Measurements from ENCODE around the gene HRH1. TPM values are rescaled to one million over a fixed set of nuclear protein-coding genes. Genes with fewer than 3 reads are reported as not detected.
"Not testable (repeated sequence)": the region's sequence is repeated elsewhere in the genome, so short reads cannot be mapped to it uniquely, and the experiment has no call there.

The HRH1 gene
- polyA plus RNA-seq, 1 donor = 1.4 TPM

DNA sequence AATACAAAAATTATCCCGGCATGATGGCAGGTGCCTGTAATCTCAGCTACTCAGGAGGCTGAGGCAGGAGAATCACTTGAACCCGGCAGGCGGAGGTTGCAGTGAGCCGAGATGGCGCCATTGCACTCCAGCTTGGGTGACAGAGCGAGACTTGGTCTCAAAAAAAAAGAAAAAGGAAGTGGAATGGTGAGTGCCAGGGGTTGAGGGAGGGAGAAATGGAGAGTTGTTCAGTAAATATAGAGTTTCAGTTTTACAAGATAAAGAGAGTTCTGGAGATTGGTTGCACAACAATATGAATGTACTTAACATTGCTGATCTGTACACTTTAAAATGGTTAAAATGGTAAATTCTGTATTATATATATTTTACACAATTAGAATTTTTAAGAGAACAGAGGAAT is 63.1 kb downstream of the HRH1 start:
- not testable (repeated sequence) for DNase-seq
- WGBS (ENCODE audit: insufficient coverage, low lambda C conversion rate) = 90% methylated on average over 2 of the region's 6 CpGs

DNA sequence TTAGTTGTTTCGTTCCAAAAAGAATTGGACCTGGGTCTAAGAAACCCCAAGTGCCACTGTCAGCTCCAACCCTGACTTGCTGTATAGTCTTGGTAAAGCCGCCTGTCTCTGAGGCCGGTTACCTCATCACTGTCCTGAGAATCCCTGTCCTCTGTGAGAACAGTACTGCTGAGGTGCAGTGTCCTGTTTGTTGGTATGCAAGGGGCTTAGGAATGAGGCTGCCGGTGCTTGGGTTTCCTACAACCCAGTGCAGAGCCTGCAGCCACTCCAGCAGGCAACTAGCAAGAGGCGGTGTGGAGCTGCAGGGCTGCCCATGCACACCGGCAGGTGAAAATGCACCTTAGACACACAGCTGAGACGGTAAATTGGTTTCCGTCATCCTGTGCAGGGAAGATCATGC is 65.9 kb downstream of the HRH1 start:
- no CpG with 5 or more reads among the region's 8 CpGs for WGBS (ENCODE audit: insufficient coverage, low lambda C conversion rate)
- no peaks in the 10 kb centered on the region for H3K9me3 ChIP-seq (ENCODE audit: control insufficient read depth, low read depth, low read length)
- no peaks in the 10 kb centered on the region for H3K36me3 ChIP-seq (ENCODE audit: control insufficient read depth, insufficient read depth, low read length)
- H3K4me1 ChIP-seq (ENCODE audit: control insufficient read depth, insufficient read depth, low read length) = no peaks in the 10 kb centered on the region
- DNase-seq = no peak
- H3K4me3 ChIP-seq (ENCODE audit: low read length) = no peak overlapping the region
- no peak overlapping the region for H3K27ac ChIP-seq (ENCODE audit: low read length)
- H3K27me3 ChIP-seq (ENCODE audit: control insufficient read depth, insufficient read depth, low read length) = no peaks in the 10 kb centered on the region

More for the DNA sequence above, 63.1 kb downstream of the HRH1 start:
- not testable (repeated sequence) for H3K27me3 ChIP-seq (ENCODE audit: control insufficient read depth, insufficient read depth, low read length); H3K27ac ChIP-seq (ENCODE audit: low read length); H3K36me3 ChIP-seq (ENCODE audit: control insufficient read depth, insufficient read depth, low read length); H3K9me3 ChIP-seq (ENCODE audit: control insufficient read depth, low read depth, low read length); H3K4me1 ChIP-seq (ENCODE audit: control insufficient read depth, insufficient read depth, low read length); H3K4me3 ChIP-seq (ENCODE audit: low read length)

DNA sequence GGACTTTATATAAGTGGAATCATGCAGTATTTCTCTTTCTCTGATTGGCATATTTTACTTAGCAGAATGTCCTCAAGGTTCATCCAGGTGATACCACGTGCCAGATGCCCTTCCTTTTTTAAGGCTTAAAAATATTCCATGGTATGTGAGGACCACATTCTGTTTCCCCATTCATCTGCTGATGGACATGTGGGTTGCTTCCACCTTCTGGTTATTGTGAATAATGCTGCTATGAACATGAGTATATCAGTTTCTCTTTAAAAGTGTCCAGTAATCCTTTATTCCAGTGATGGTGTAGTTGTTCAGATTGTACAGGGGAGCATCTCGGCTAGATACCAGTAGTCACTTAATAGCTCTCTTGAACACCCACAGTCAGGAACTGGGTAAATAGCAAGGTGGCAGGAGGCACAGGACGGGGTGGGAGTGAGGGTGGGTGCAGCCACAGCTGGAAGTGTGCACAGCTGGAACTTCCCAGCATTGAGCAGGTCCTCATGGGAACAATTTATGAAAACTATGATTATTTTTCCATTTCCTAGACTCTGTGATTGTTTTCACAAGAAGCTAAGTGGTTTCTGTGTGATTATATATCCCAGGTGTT is 67.6 kb downstream of the HRH1 start:
- H3K27ac ChIP-seq (ENCODE audit: low read length) = no peak overlapping the region
- no peaks in the 10 kb centered on the region for H3K4me1 ChIP-seq (ENCODE audit: control insufficient read depth, insufficient read depth, low read length)
- no peaks in the 10 kb centered on the region for H3K9me3 ChIP-seq (ENCODE audit: control insufficient read depth, low read depth, low read length)
- no peak for DNase-seq
- H3K4me3 ChIP-seq (ENCODE audit: low read length) = no peak overlapping the region
- H3K27me3 ChIP-seq (ENCODE audit: control insufficient read depth, insufficient read depth, low read length) = no peaks in the 10 kb centered on the region
- no CpG with 5 or more reads among the region's 3 CpGs for WGBS (ENCODE audit: insufficient coverage, low lambda C conversion rate)
- H3K36me3 ChIP-seq (ENCODE audit: control insufficient read depth, insufficient read depth, low read length) = no peaks in the 10 kb centered on the region

DNA sequence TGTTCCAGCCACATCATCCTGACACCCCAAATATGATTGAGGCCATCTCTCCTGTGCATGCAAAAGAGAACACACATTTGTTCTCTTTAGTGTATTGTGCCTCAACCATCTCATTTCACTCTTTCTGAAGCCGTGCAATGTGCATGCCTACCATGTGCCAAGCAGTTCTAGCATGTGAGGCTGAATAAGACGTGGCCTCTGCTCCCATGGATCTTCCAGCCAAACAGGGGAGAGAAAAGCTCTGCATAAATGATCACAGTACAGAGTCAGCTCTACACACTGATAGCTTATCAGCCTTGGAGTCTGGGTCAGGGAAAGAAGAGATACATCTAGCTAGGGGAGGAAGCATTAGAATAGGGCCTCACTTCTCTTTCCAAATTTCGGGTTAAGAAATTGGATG is 69.7 kb downstream of the HRH1 start:
- H3K4me1 ChIP-seq (ENCODE audit: control insufficient read depth, insufficient read depth, low read length) = no peaks in the 10 kb centered on the region
- no peak for DNase-seq
- H3K27me3 ChIP-seq (ENCODE audit: control insufficient read depth, insufficient read depth, low read length) = no peaks in the 10 kb centered on the region
- no CpG with 5 or more reads among the region's 3 CpGs for WGBS (ENCODE audit: insufficient coverage, low lambda C conversion rate)
- H3K36me3 ChIP-seq (ENCODE audit: control insufficient read depth, insufficient read depth, low read length) = no peaks in the 10 kb centered on the region
- no peaks in the 10 kb centered on the region for H3K9me3 ChIP-seq (ENCODE audit: control insufficient read depth, low read depth, low read length)
- H3K27ac ChIP-seq (ENCODE audit: low read length) = no peak overlapping the region
- no peak overlapping the region for H3K4me3 ChIP-seq (ENCODE audit: low read length)

- no peak overlapping the region for H3K4me3 ChIP-seq (ENCODE audit: low read length)
- no peaks in the 10 kb centered on the region for H3K4me1 ChIP-seq (ENCODE audit: control insufficient read depth, insufficient read depth, low read length)
- H3K9me3 ChIP-seq (ENCODE audit: control insufficient read depth, low read depth, low read length) = no peaks in the 10 kb centered on the region
- no peak overlapping the region for H3K27ac ChIP-seq (ENCODE audit: low read length)
- no peak for DNase-seq
- H3K27me3 ChIP-seq (ENCODE audit: control insufficient read depth, insufficient read depth, low read length) = no peaks in the 10 kb centered on the region
- no CpG with 5 or more reads among the region's 3 CpGs for WGBS (ENCODE audit: insufficient coverage, low lambda C conversion rate)
- no peaks in the 10 kb centered on the region for H3K36me3 ChIP-seq (ENCODE audit: control insufficient read depth, insufficient read depth, low read length)
Measured at GRCh38 chr3:11224870-11225229, 70.6 kb downstream of the HRH1 start.

DNA sequence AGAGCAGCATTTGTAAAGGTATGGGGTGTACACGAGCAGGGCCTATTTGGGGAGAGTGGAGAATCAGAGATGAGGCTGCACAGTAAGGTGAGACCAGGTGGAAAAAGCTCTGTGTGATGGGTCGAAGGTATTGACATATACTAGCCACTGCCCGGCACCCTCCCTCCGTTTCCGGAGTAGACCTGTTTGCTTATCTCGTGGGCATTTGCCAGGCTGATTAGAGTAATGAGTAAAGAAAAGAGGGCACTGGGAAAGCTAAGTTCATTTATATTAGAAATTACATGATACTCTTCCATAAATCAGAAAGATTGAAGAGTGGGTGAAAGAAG is 71.7 kb downstream of the HRH1 start:
- peak overlapping the region; percentile 42 for H3K27ac ChIP-seq (ENCODE audit: low read length)
- 80% methylated on average over 3 of the region's 6 CpGs for WGBS (ENCODE audit: insufficient coverage, low lambda C conversion rate)
- no peaks in the 10 kb centered on the region for H3K27me3 ChIP-seq (ENCODE audit: control insufficient read depth, insufficient read depth, low read length)
- H3K4me3 ChIP-seq (ENCODE audit: low read length) = no peak overlapping the region
- no peak for DNase-seq
- no peaks in the 10 kb centered on the region for H3K9me3 ChIP-seq (ENCODE audit: control insufficient read depth, low read depth, low read length)
- H3K4me1 ChIP-seq (ENCODE audit: control insufficient read depth, insufficient read depth, low read length) = no peaks in the 10 kb centered on the region
- no peaks in the 10 kb centered on the region for H3K36me3 ChIP-seq (ENCODE audit: control insufficient read depth, insufficient read depth, low read length)

DNA sequence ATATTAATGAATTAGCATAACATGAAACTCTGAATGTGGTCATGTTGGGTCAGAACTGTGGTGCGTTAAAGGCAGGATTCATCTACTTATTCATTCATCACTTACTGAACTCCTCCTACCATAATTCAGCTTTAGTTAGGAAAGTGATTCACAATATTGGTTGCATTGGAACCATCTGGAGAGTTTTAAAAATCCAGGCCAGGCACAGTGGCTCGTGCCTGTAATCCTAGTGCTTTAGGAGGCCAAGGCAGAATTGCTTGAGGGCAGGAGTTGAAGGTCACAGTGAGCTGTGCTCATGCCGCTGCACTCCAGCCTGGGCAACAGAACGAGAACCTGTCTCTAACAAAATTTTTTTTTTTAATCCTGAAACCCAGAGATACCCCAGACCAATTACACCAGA is 73.7 kb downstream of the HRH1 start:
- Histone ChIP-seq H3K27me3 (ENCODE audit: control insufficient read depth, insufficient read depth, low read length) (no peaks in the 10 kb centered on the region), H3K36me3 (ENCODE audit: control insufficient read depth, insufficient read depth, low read length) (no peaks in the 10 kb centered on the region), H3K4me1 (ENCODE audit: control insufficient read depth, insufficient read depth, low read length) (no peaks in the 10 kb centered on the region), H3K27ac (ENCODE audit: low read length) (no peak overlapping the region), H3K9me3 (ENCODE audit: control insufficient read depth, low read depth, low read length) (no peaks in the 10 kb centered on the region), H3K4me3 (ENCODE audit: low read length) (no peak overlapping the region)
- no peak for DNase-seq
- no CpG with 5 or more reads among the region's 4 CpGs for WGBS (ENCODE audit: insufficient coverage, low lambda C conversion rate)

DNA sequence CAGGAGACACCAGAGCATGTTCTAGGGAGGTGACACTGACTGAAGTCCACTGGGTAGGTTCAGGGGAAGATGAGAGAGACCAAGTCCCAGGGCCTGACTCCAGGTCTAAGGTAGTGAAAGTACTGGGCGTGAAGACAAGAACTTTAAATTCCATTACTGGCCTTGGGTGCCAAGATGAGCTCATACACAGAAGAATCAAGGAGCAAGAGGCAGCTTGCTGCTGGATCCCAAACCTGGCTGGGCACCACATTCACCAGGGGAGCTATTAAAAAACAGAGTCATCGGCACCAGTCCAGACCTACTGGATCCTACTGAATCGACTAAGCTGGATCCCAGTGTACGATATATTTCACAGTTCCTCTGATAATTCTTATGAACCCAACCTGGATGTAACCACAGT is 75.8 kb downstream of the HRH1 start:
- DNase-seq = no peak
- no peaks in the 10 kb centered on the region for H3K36me3 ChIP-seq (ENCODE audit: control insufficient read depth, insufficient read depth, low read length)
- H3K4me1 ChIP-seq (ENCODE audit: control insufficient read depth, insufficient read depth, low read length) = no peaks in the 10 kb centered on the region
- no peaks in the 10 kb centered on the region for H3K9me3 ChIP-seq (ENCODE audit: control insufficient read depth, low read depth, low read length)
- H3K4me3 ChIP-seq (ENCODE audit: low read length) = no peak overlapping the region
- no peak overlapping the region for H3K27ac ChIP-seq (ENCODE audit: low read length)
- peaks cover 2% of the 10 kb centered on the region for H3K27me3 ChIP-seq (ENCODE audit: control insufficient read depth, insufficient read depth, low read length)
- WGBS (ENCODE audit: insufficient coverage, low lambda C conversion rate) = no CpG with 5 or more reads among the region's 4 CpGs

DNA sequence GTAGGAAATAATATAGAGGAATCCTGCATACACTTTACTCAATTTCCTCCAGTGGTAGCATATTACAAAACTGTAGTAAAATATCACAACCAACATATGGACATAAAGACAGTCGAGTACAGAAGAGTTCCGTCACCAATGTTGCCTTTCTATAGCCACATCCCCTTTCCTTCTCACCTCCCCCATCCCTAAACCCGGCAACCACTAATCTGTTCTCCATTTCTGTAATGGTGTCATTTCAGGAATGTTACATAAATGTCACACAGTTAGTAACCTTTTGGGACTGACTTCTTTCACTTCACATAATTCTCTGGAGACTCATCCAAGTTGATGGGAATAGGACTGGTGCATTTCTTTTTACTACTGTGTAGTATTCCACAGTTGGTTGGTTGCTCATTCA is 76.5 kb downstream of the HRH1 start:
- Histone ChIP-seq H3K4me3 (ENCODE audit: low read length) (no peak overlapping the region), H3K27ac (ENCODE audit: low read length) (no peak overlapping the region), H3K36me3 (ENCODE audit: control insufficient read depth, insufficient read depth, low read length) (no peaks in the 10 kb centered on the region), H3K4me1 (ENCODE audit: control insufficient read depth, insufficient read depth, low read length) (no peaks in the 10 kb centered on the region), H3K27me3 (ENCODE audit: control insufficient read depth, insufficient read depth, low read length) (peaks cover 2% of the 10 kb centered on the region), H3K9me3 (ENCODE audit: control insufficient read depth, low read depth, low read length) (no peaks in the 10 kb centered on the region)
- WGBS (ENCODE audit: insufficient coverage, low lambda C conversion rate) = no CpG with 5 or more reads among the region's 3 CpGs
- DNase-seq = no peak

DNA sequence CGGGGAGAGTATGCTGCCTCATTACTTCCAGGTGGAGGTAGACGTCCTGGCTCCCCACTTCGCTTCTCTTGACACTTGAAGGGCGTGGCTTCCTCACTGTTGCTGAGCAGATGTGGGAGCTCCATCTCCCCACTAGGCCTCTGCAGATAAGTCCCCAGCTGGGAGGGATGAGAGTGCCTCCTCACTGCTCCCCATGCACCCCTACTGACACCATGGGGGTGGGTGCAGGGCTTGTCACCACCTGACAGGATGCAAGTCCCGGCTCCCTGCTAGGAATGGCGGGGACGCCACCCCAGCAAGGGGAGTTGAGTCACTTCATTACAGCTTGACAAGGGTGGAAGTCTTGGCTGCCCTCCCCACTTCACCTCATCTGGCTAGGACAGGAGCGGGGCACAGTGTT is 81.1 kb downstream of the HRH1 start:
- H3K4me3 ChIP-seq (ENCODE audit: low read length) = no peak overlapping the region
- no CpG with 5 or more reads among the region's 8 CpGs for WGBS (ENCODE audit: insufficient coverage, low lambda C conversion rate)
- H3K4me1 ChIP-seq (ENCODE audit: control insufficient read depth, insufficient read depth, low read length) = no peaks in the 10 kb centered on the region

GRCh38 chr3:11236588-11237461 is 82.5 kb downstream of the HRH1 start:
- Histone ChIP-seq H3K4me1 (ENCODE audit: control insufficient read depth, insufficient read depth, low read length) (no peaks in the 10 kb centered on the region), H3K9me3 (ENCODE audit: control insufficient read depth, low read depth, low read length) (no peaks in the 10 kb centered on the region), H3K27ac (ENCODE audit: low read length) (no peak overlapping the region), H3K36me3 (ENCODE audit: control insufficient read depth, insufficient read depth, low read length) (no peaks in the 10 kb centered on the region), H3K4me3 (ENCODE audit: low read length) (no peak overlapping the region), H3K27me3 (ENCODE audit: control insufficient read depth, insufficient read depth, low read length) (peaks cover 2% of the 10 kb centered on the region)
- 73% methylated on average over 3 of the region's 8 CpGs for WGBS (ENCODE audit: insufficient coverage, low lambda C conversion rate)
- peak; percentile 41 to 45 for DNase-seq

More for the DNA sequence above, 81.1 kb downstream of the HRH1 start:
- H3K9me3 ChIP-seq (ENCODE audit: control insufficient read depth, low read depth, low read length) = no peaks in the 10 kb centered on the region
- no peaks in the 10 kb centered on the region for H3K36me3 ChIP-seq (ENCODE audit: control insufficient read depth, insufficient read depth, low read length)
- H3K27me3 ChIP-seq (ENCODE audit: control insufficient read depth, insufficient read depth, low read length) = peaks cover 2% of the 10 kb centered on the region
- no peak for DNase-seq
- H3K27ac ChIP-seq (ENCODE audit: low read length) = no peak overlapping the region

Data from large intestine (tissue), 3 donors.